Erythroblast (primary cell): ENCODE results near the gene CMSS1.
A peak's percentile ranks its signal among the peaks of the same experiment; 100 is the strongest.

ENCODE experiments used
- GATA1 ChIP-seq: IDR thresholded peaks from 2 replicates; pipeline ENCODE4 v1.6.1; 2011; ENCODE audit warnings: low read depth, mild to moderate bottlenecking, control low read depth, low read length, moderate library complexity
- POLR2A ChIP-seq: IDR thresholded peaks from 2 replicates; pipeline ENCODE4 v1.6.1; 2011; ENCODE audit warnings: mild to moderate bottlenecking, low read length

- TF ChIP-seq POLR2A, result peak; percentile 44
- TF ChIP-seq GATA1, result no peak
These were observed 58.5 kb downstream of the CMSS1 start for GRCh38 chr3:99875929-99876841.
